Endothelial cell of umbilical vein (primary cell): ENCODE results near the gene SULT1A2. TPM values are rescaled to one million over a fixed set of nuclear protein-coding genes. Genes with fewer than 3 reads are reported as not detected.

ENCODE experiments used
- BruUV-seq: library from RNA; stranded (reverse); fragments of 400-500 nt; replicated peaks from 2 replicates; lab custom pipeline; 2021; lab: Mats Ljungman, UMichigan
- CTCF ChIA-PET: fragments of 300-600, 350-600 bp; sonication (Branson Sonifier 250); formaldehyde crosslinking; loops from one replicate; lab custom pipeline; 2021; ENCODE audit warnings: antibody characterized with exemption, inconsistent platforms; lab: Charles Lee
- POLR2A ChIA-PET: fragments of 300-600, 350-600 bp; sonication (Branson Sonifier 250); formaldehyde crosslinking; loops from one replicate; lab custom pipeline; 2021; ENCODE audit warnings: antibody characterized with exemption, inconsistent platforms; lab: Charles Lee
- DNase-seq: peaks from one replicate; pipeline ENCODE4 v3.0.0-alpha.2; 2011; ENCODE audit warnings: low read depth, low spot score
- FAIRE-seq: peaks from 2 replicates; lab custom pipeline; 2011; peaks lifted over from hg19 to GRCh38; lab: Jason Lieb, UNC
- H2AFZ ChIP-seq: 2 replicates; pipeline ENCODE4 v1.6.0; 2012; ENCODE audit warnings: low read depth, low read length, control low read depth, inconsistent platforms
- H3K27ac ChIP-seq: 2 replicates; pipeline ENCODE4 v1.5.1; 2011; ENCODE audit warnings: low read depth, mild to moderate bottlenecking, control low read depth, low read length, moderate library complexity; ENCODE audit not compliant: insufficient read depth
- H3K27me3 ChIP-seq, 2 experiments: 2 replicates each; pipeline versions ENCODE4 v1.6.0 to v1.6.1; 2011; ENCODE audit warnings: low read length in 2 of 2, mixed read lengths in 1 of 2; ENCODE audit not compliant: control insufficient read depth in 2 of 2, insufficient read depth in 2 of 2
- H3K36me3 ChIP-seq, 2 experiments: 2 replicates in 1 of 2; 3 replicates in 1 of 2; pipeline ENCODE4 v1.5.1; 2011; ENCODE audit warnings: low read length in 2 of 2, mild to moderate bottlenecking in 1 of 2, moderate library complexity in 1 of 2; ENCODE audit not compliant: control insufficient read depth in 2 of 2, insufficient read depth in 2 of 2; ENCODE audit errors: extremely low read depth in 1 of 2
- H3K4me1 ChIP-seq: 3 replicates; pipeline ENCODE4 v1.5.1; 2011; ENCODE audit warnings: mild to moderate bottlenecking, low read length; ENCODE audit not compliant: control insufficient read depth, insufficient read depth; ENCODE audit errors: extremely low read depth
- H3K4me2 ChIP-seq: 2 replicates; pipeline ENCODE4 v1.6.1; 2011; ENCODE audit warnings: low read length, control low read depth, mixed read lengths; ENCODE audit not compliant: insufficient read depth
- H3K4me3 ChIP-seq, 3 experiments: fragments of 200-600 bp in 1 of 3; sonication (generic), shearing (Covaris generic) in 1 of 3; replicated peaks in 1 of 3; 2 replicates each; pipeline ENCODE4 v1.5.1; 2011 to 2016; ENCODE audit warnings: control low read depth in 3 of 3, low read length in 3 of 3, mild to moderate bottlenecking in 2 of 3, inconsistent platforms in 1 of 3, low read depth in 1 of 3, moderate library complexity in 1 of 3; ENCODE audit not compliant: insufficient read depth in 1 of 3
- H3K79me2 ChIP-seq: 2 replicates; pipeline ENCODE4 v1.6.0; 2012; ENCODE audit warnings: low read length, inconsistent platforms; ENCODE audit not compliant: control insufficient read depth, insufficient read depth
- H3K9ac ChIP-seq: replicated peaks from 2 replicates; pipeline ENCODE3; 2011; ENCODE audit warnings: low read length, control low read depth; ENCODE audit not compliant: insufficient read depth; ENCODE audit errors: extremely low read depth
- H3K9me1 ChIP-seq: replicated peaks from 3 replicates; pipeline ENCODE4 v1.6.0; 2011; ENCODE audit warnings: mild to moderate bottlenecking, low read length; ENCODE audit not compliant: control insufficient read depth, insufficient read depth; ENCODE audit errors: extremely low read depth
- H3K9me3 ChIP-seq: replicated peaks from 2 replicates; pipeline ENCODE4 v1.5.1; 2012; ENCODE audit warnings: low read length, inconsistent platforms; ENCODE audit not compliant: control insufficient read depth, insufficient read depth
- H4K20me1 ChIP-seq: replicated peaks from 2 replicates; pipeline ENCODE3; 2011; ENCODE audit warnings: mild to moderate bottlenecking, low read length; ENCODE audit not compliant: control insufficient read depth, insufficient read depth; ENCODE audit errors: extremely low read depth
- EZH2 ChIP-seq: IDR thresholded peaks from 2 replicates; pipeline ENCODE4 v1.6.1; 2012; ENCODE audit warnings: borderline replicate concordance, low read depth, mild to moderate bottlenecking, moderate library complexity, low read length, inconsistent platforms; ENCODE audit not compliant: severe bottlenecking
- FOS ChIP-seq: IDR thresholded peaks from 2 replicates; pipeline ENCODE4 v1.6.1; 2011; ENCODE audit warnings: mild to moderate bottlenecking, low read length, moderate library complexity, borderline replicate concordance; ENCODE audit not compliant: insufficient read depth
- GATA2 ChIP-seq: IDR thresholded peaks from 2 replicates; pipeline ENCODE4 v1.7.0; 2011; ENCODE audit warnings: low read depth, mild to moderate bottlenecking, moderate library complexity, mixed read lengths, low read length; ENCODE audit not compliant: insufficient read length, insufficient read depth
- MYC ChIP-seq: IDR thresholded peaks from one replicate; pipeline ENCODE4 v1.6.1; 2011; ENCODE audit warnings: mild to moderate bottlenecking, low read depth, low read length
- POLR2A ChIP-seq: IDR thresholded peaks from 2 replicates; pipeline ENCODE4 v1.6.1; 2012; ENCODE audit warnings: low read depth, mild to moderate bottlenecking, control low read depth, low read length
- POLR2AphosphoS5 ChIP-seq: IDR thresholded peaks from 2 replicates; pipeline ENCODE4 v1.6.1; 2012; ENCODE audit warnings: low read depth, mild to moderate bottlenecking, control low read depth, low read length, moderate library complexity; ENCODE audit not compliant: insufficient read depth
- dilution Hi-C: fragments of 300-500 bp; cut with MboI; formaldehyde crosslinking; loops from one replicate; pipeline ENCODE4 v1.15.0; 2019; ENCODE audit warnings: low sequenced_read_pairs; ENCODE audit not compliant: extremely low pct_ligation_motif_present
- intact Hi-C: fragments of 100-400 bp; cut with micrococcal nuclease; formaldehyde crosslinking; loops from one replicate; pipeline ENCODE4 v1.10.0; 2022
- polyA plus RNA-seq, 4 experiments: library from polyadenylated mRNA; depleted of rRNA in 3 of 4; stranded (reverse) in 3 of 4; unstranded in 1 of 4; fragments of >200 nt; gene quantifications; 2 replicates each; pipeline versions ENCODE4 v1.2.1 to v1.2.3, GENCODE V29; 2011 to 2012; ENCODE audit warnings: missing spikeins in 1 of 4
- total RNA-seq: library from RNA; stranded (reverse); gene quantifications from 2 replicates; pipeline ENCODE4 v1.2.3, GENCODE V29; 2021
- TF ChIP-seq, protein P1 (sequence below): IDR thresholded peaks from 2 replicates; pipeline ENCODE4 v1.6.1; 2011; ENCODE audit not compliant: insufficient read depth, insufficient read length
- TF ChIP-seq, protein P2 (sequence below), 2 donors: IDR thresholded peaks; 1 replicate in 1 of 2; 2 replicates in 1 of 2; pipeline ENCODE4 v1.5.1; 2011; ENCODE audit warnings: low read length in 2 of 2, mild to moderate bottlenecking in 2 of 2, moderate library complexity in 2 of 2, control low read depth in 1 of 2, inconsistent platforms in 1 of 2, low read depth in 1 of 2; ENCODE audit not compliant: insufficient read depth in 1 of 2; ENCODE audit errors: extremely low read depth in 1 of 2

SULT1A2 gene
- total and polyA plus RNA-seq, 2 donors (not counting 3 experiments of a cell fraction or from before 2014, with no cell fraction given) = not detected

DNA sequence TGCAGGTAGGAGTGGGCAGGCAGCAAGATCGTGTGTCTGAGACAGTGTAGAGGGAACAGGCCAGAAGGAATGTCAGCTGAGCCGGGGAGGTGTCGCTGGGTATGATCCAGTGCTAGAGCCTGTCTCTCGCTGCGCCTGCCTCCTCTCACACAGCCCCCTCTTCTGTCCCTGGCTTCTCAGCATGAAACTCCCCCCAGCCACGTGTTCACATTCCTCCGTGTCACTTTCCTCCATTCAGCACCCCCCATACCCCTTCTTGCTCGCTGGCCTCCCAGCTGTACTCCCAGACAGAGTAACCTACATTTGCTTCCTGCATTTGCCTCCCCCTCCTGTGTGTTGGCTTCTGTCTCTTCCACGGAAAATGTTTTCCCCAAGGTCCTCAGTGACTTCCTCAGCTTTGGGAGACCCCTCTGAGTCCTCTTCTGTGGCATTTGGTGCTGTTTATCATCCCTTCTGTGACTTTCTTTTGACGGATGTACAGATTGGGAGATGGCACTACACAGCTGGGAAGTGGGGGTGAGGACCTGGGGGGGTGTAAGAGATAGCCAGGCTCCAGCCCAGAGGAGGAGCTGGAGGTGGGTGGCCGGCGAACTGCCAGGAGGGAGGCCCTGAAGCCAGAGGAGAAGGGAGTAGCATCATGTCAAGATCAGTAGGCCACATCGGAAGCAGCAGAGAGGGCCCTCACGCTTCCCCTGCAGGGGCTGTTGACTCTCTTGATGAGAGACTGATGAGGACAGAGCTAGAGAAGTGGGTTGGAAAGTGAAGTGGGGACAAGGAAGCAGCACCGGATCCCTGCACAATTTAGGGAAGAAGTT lies 23.9 kb downstream of the SULT1A2 start:
- H2AFZ ChIP-seq = no peak overlapping the region
- no peaks in the 10 kb centered on the region for H3K27me3 ChIP-seq

More for the DNA sequence above, 23.9 kb downstream of the SULT1A2 start:
- DNase-seq (no peak), FAIRE-seq (no peak)
- no peaks in the 10 kb centered on the region for H3K9me3 ChIP-seq
- H3K27ac ChIP-seq = no peak overlapping the region
- intact Hi-C loops (loop anchor here (10.0 kb wide), 1 partner anchor 62 kb away; the partner anchor contains the start of gene NPIPB8), dilution Hi-C loops (no loop called here)
- H3K79me2 ChIP-seq = no peaks in the 10 kb centered on the region
- TF ChIP-seq POLR2AphosphoS5 (no peak), MYC (no peak), FOS (no peak), EZH2 (no peak), POLR2A (no peak), GATA2 (no peak)
- TF ChIP-seq, protein P1, sequence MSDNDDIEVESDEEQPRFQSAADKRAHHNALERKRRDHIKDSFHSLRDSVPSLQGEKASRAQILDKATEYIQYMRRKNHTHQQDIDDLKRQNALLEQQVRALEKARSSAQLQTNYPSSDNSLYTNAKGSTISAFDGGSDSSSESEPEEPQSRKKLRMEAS = no peak
- TF ChIP-seq, protein P2, sequence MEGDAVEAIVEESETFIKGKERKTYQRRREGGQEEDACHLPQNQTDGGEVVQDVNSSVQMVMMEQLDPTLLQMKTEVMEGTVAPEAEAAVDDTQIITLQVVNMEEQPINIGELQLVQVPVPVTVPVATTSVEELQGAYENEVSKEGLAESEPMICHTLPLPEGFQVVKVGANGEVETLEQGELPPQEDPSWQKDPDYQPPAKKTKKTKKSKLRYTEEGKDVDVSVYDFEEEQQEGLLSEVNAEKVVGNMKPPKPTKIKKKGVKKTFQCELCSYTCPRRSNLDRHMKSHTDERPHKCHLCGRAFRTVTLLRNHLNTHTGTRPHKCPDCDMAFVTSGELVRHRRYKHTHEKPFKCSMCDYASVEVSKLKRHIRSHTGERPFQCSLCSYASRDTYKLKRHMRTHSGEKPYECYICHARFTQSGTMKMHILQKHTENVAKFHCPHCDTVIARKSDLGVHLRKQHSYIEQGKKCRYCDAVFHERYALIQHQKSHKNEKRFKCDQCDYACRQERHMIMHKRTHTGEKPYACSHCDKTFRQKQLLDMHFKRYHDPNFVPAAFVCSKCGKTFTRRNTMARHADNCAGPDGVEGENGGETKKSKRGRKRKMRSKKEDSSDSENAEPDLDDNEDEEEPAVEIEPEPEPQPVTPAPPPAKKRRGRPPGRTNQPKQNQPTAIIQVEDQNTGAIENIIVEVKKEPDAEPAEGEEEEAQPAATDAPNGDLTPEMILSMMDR (IDR thresholded peaks at IDR 0.05; ENCODE audit: extremely low read depth in 1 of 2, insufficient read depth in 1 of 2, low read depth in 1 of 2, low read length in 2 of 2) = no peak
- ChIA-PET CTCF (interaction anchor here (1.0 to 1.2 kb wide), 2 partner anchors 9 to 19 kb away, joined by 3 to 4 read pairs; partner anchors contain the start of gene SGF29), POLR2A (no interaction called here)
- H3K9me1 ChIP-seq = no peaks in the 10 kb centered on the region
- H3K4me3 ChIP-seq = no peak overlapping the region
- BruUV-seq = no TSS peak
- H3K36me3 ChIP-seq = no peaks in the 10 kb centered on the region
- H4K20me1 ChIP-seq = no peaks in the 10 kb centered on the region
- no peak overlapping the region for H3K9ac ChIP-seq
- H3K4me1 ChIP-seq = no peaks in the 10 kb centered on the region
- no peak overlapping the region for H3K4me2 ChIP-seq
